Ishikawa (cell line): ENCODE results near the gene NTRK3.

Experiments
- CEBPB ChIP-seq: IDR thresholded peaks from 2 replicates; pipeline ENCODE4 v1.6.1; 2012
- EGR1 ChIP-seq: IDR thresholded peaks from 2 replicates; pipeline ENCODE4 v1.6.1; 2012
- EP300 ChIP-seq: IDR thresholded peaks from 2 replicates; pipeline ENCODE4 v1.6.1; 2012; ENCODE audit warnings: borderline replicate concordance
- FOXM1 ChIP-seq: IDR thresholded peaks from 2 replicates; pipeline ENCODE4 v1.6.1; 2012; ENCODE audit warnings: low read depth, borderline replicate concordance
- TAF1 ChIP-seq: IDR thresholded peaks from 2 replicates; pipeline ENCODE4 v1.6.1; 2012; ENCODE audit warnings: low read depth, mild to moderate bottlenecking
- TEAD4 ChIP-seq: IDR thresholded peaks from 2 replicates; pipeline ENCODE4 v1.6.1; 2012
- TF ChIP-seq, protein P1 (sequence below): IDR thresholded peaks from 2 replicates; pipeline ENCODE4 v1.6.1; 2012

DNA sequence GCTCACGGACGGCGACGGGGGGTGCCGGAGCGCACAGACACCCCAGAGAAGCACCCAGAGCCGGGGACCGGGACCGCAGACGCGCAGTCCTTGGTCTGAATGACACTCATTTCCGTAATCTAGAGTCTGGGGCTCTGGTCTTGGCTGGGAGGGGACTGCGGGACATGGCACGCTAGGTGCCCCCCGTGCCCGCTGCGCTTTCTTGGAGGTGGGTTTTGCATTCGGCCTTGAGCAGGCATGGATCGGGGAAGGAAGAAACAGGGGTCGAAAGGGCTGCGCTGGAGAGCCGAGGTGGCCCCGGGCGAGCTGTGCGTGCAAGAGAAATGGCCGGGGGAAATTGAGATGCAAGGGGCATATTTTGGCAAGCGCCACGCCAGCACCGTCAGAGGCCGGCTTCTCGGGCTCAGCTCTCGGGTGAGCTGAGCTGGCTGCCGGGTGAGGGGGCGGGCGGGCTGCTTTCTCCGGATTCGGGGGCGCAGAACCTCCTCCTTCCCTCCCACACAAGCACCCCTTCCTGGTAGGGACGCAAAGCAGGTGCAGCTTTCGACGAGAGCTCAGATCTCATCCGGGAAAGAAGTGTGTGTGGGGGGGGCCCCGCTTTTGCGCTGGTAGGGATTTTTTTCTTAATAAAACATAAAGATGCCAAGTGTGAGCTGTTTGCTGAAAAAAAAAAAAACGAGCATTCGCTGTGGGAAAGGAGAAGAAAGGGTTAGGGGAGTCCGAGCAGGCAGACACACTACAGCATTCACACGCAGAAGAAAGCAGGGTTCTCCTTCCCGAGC, 963 bp upstream of the NTRK3 start:
- TF ChIP-seq TAF1, result no peak
- TF ChIP-seq FOXM1, result no peak
- no peak for TF ChIP-seq EP300
- TF ChIP-seq CEBPB, result no peak
- TF ChIP-seq, protein P1, sequence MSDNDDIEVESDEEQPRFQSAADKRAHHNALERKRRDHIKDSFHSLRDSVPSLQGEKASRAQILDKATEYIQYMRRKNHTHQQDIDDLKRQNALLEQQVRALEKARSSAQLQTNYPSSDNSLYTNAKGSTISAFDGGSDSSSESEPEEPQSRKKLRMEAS, result no peak
- no peak for TF ChIP-seq EGR1
- TF ChIP-seq TEAD4, result no peak
